GM08714 (cell line): Measurements from ENCODE around the gene RAB11FIP2.

Experiments
- H3K4me3 ChIP-seq: fragments of 200-500 bp; sonication (Bioruptor generic); 2 replicates; pipeline ENCODE4 v1.5.1; 2014; ENCODE audit warnings: mild to moderate bottlenecking, low read length, inconsistent platforms
- ZNF274 ChIP-seq: IDR thresholded peaks from 2 replicates; pipeline ENCODE4 v1.6.1; 2012; ENCODE audit warnings: mild to moderate bottlenecking, low read depth, low read length

The RAB11FIP2 gene

GRCh38 chr10:117980755-117981702 lies 65.7 kb downstream of the RAB11FIP2 start:
- H3K4me3 ChIP-seq: no peak overlapping the region
- TF ChIP-seq ZNF274: no peak

GRCh38 chr10:117980216-117980615 lies 66.5 kb downstream of the RAB11FIP2 start:
- no peak overlapping the region for H3K4me3 ChIP-seq
- TF ChIP-seq ZNF274: no peak

GRCh38 chr10:117972168-117972837 lies 74.4 kb downstream of the RAB11FIP2 start:
- H3K4me3 ChIP-seq: no peak overlapping the region
- no peak for TF ChIP-seq ZNF274

- TF ChIP-seq ZNF274: no peak
- H3K4me3 ChIP-seq: no peak overlapping the region
Observed at GRCh38 chr10:117970962-117971361, 75.8 kb downstream of the RAB11FIP2 start.

- TF ChIP-seq ZNF274: no peak
- H3K4me3 ChIP-seq: no peak overlapping the region
Observed at GRCh38 chr10:117969592-117969991, 77.1 kb downstream of the RAB11FIP2 start.

- no peak for TF ChIP-seq ZNF274
- no peak overlapping the region for H3K4me3 ChIP-seq
Observed at GRCh38 chr10:117968354-117969182, 78.2 kb downstream of the RAB11FIP2 start.

GRCh38 chr10:117967149-117967650 lies 79.5 kb downstream of the RAB11FIP2 start:
- no peak for TF ChIP-seq ZNF274

GRCh38 chr10:117965984-117966383 lies 80.8 kb downstream of the RAB11FIP2 start:
- TF ChIP-seq ZNF274: no peak
- H3K4me3 ChIP-seq: no peak overlapping the region

More at GRCh38 chr10:117967149-117967650, 79.5 kb downstream of the RAB11FIP2 start:
- H3K4me3 ChIP-seq: no peak overlapping the region

GRCh38 chr10:117964536-117964935 lies 82.2 kb downstream of the RAB11FIP2 start:
- TF ChIP-seq ZNF274: no peak
- no peak overlapping the region for H3K4me3 ChIP-seq

GRCh38 chr10:117960345-117960935 lies 86.3 kb downstream of the RAB11FIP2 start:
- TF ChIP-seq ZNF274: no peak
- H3K4me3 ChIP-seq: no peak overlapping the region

- no peak overlapping the region for H3K4me3 ChIP-seq
- no peak for TF ChIP-seq ZNF274
Observed at GRCh38 chr10:117956972-117957371, 89.8 kb downstream of the RAB11FIP2 start.

- no peak overlapping the region for H3K4me3 ChIP-seq
- TF ChIP-seq ZNF274: no peak
Observed at GRCh38 chr10:117955176-117955575, 91.6 kb downstream of the RAB11FIP2 start.
